ENCODE results near the gene SCP2.

DNA sequence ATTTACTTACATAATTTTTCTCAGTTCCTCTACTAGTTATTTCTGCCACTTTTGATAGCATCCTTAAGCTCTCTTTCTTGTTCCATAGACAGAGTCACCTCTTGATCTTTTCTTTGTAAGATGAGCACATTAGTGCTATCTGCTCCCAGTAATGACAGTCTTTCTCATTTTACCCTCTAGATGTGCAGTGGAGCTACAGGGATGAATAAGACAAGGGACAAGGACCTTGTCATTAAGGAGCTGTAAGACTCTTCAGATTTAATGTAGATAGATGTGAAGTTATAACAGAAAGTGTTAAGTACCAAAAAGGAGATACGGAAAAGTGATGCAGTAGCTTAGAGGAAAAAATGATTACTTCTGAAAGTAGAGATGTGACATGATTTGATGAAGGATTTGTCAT is 20.4 kb downstream of the SCP2 start:
- TF ChIP-seq, protein P1, sequence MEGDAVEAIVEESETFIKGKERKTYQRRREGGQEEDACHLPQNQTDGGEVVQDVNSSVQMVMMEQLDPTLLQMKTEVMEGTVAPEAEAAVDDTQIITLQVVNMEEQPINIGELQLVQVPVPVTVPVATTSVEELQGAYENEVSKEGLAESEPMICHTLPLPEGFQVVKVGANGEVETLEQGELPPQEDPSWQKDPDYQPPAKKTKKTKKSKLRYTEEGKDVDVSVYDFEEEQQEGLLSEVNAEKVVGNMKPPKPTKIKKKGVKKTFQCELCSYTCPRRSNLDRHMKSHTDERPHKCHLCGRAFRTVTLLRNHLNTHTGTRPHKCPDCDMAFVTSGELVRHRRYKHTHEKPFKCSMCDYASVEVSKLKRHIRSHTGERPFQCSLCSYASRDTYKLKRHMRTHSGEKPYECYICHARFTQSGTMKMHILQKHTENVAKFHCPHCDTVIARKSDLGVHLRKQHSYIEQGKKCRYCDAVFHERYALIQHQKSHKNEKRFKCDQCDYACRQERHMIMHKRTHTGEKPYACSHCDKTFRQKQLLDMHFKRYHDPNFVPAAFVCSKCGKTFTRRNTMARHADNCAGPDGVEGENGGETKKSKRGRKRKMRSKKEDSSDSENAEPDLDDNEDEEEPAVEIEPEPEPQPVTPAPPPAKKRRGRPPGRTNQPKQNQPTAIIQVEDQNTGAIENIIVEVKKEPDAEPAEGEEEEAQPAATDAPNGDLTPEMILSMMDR (IDR thresholded peaks at IDR 0.05), result no peak
- TF ChIP-seq POLR2A (IDR thresholded peaks at IDR 0.05) (no peak), POLR2AphosphoS5 (IDR thresholded peaks at IDR 0.05) (no peak)
